LNCAP (cell line): Measurements from ENCODE around the gene RAET1E.

Experiments
- TF ChIP-seq, protein P1 (sequence below): fragments of 450-650 bp; IDR thresholded peaks from 2 replicates; pipeline ENCODE4 v1.5.1; 2017; ENCODE audit warnings: mild to moderate bottlenecking

The RAET1E gene

DNA sequence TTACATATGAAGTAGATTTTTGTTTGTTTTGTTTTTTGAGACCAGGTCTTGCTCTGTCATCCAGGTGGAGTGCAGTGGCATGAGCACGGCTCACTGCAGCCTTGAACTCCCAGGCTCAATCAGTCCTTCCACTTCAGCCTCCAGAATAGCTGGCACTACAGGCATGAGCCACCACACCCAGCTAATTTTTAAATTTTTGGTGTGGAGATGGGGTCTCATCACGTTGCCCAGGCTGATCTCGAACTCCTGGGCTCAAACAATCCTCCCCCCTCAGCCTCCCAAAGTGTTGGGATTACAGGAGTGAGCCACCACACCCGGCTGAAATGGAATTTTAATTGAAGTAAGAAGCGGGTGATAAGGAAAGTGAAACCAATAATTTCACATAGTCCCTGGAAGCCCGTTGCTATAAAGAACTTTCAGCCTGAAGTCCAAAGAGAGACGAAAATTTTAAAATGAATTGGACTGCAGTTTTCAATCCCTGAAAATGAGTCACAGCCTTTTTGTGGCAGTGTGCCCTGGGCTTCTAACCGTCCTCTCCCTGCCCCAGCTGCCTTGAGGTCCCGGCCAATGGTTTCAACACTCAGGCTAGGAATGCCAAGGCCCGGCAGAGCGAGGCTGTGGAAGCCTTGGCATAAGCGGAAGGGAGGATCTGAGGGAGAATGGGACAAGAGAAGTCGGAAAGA, 757 bp downstream of the RAET1E start:
- TF ChIP-seq, protein P1, sequence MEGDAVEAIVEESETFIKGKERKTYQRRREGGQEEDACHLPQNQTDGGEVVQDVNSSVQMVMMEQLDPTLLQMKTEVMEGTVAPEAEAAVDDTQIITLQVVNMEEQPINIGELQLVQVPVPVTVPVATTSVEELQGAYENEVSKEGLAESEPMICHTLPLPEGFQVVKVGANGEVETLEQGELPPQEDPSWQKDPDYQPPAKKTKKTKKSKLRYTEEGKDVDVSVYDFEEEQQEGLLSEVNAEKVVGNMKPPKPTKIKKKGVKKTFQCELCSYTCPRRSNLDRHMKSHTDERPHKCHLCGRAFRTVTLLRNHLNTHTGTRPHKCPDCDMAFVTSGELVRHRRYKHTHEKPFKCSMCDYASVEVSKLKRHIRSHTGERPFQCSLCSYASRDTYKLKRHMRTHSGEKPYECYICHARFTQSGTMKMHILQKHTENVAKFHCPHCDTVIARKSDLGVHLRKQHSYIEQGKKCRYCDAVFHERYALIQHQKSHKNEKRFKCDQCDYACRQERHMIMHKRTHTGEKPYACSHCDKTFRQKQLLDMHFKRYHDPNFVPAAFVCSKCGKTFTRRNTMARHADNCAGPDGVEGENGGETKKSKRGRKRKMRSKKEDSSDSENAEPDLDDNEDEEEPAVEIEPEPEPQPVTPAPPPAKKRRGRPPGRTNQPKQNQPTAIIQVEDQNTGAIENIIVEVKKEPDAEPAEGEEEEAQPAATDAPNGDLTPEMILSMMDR = no peak

DNA sequence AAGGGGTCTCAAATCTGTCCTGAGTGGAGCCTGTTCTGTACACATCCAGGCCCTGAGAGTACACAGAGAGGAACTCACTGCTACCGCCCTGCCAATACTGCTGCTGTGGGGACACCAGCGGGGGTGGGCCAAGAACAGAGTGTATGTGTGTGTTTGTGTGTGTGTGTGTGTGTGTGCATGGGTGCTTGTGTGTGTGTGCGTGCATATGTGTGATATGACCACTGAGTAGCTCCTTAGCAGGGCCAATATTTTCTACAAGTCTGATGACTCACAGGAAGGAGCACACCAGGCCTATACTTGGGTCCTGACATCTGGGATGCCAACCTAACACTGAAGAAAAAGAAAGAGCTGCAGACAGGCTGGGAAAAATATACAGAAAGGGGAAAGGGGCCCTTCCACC, 1.4 kb downstream of the RAET1E start:
- TF ChIP-seq, protein P1 = no peak

DNA sequence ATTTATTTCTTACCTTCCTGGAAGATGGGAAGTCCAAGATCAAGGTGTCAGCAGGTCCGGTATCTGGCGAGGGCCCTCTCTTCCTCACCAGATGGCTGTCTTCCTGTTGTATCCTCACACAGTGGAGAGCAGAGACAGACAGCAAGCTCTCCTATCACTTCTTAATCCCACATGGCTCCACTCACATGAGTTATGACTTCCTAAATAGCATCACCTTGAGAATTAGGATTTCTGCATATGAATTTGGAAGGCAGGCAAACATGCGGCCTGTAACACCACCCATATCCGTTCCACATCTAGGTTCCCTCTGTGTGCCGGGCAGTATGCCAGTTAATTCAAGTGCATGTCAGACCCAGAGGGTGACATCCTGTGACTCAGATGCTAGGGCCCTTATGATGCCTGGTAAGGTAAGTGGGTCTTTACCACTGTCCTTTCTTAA, 2.1 kb downstream of the RAET1E start:
- TF ChIP-seq, protein P1 = no peak

- TF ChIP-seq, protein P1 = no peak
Measured at GRCh38 chr6:149895048-149895590, 2.8 kb downstream of the RAET1E start.

DNA sequence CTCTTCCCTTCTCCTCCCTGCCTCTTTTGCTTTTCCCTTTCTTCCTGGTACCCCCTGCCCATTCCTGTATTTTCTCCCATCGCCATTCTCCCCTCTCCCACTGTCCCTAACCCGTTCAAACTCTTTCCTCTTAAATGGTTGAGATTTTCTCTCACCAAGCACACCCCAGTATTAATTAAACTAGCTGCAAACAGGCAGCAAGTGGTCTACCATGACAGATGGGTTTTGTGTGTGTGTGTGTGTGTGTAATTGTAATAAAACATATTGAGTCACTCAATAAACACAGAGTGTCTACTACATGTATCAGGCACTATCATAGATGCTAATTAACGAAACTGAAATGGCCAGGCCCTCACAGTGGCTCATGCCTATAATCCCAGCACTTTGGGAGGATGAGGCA, 6.7 kb downstream of the RAET1E start:
- TF ChIP-seq, protein P1 = no peak

DNA sequence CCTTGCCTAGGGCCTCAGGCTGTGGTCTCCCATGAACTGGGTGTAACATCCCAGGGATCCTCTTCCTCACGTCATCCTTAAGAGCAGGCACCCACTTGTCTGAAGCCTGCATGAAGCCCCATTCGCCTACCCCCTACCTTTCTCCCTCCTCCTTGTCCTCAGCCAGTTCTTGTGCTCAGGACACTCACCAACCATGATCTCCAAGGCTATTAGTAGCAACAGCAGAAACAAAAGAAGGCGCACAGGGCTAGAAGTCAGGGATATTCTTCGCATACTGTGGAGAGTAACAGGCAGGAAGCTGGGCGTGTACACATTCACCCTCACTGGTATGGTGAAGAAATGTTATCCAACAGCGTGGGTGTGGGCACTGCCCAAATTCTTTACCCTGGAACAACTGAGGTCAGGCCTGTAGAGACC, 7.3 kb downstream of the RAET1E start:
- TF ChIP-seq, protein P1 = no peak

GRCh38 chr6:149889326-149889725, 8.6 kb downstream of the RAET1E start:
- TF ChIP-seq, protein P1 = no peak
